ENCODE measurements around the gene CDK17.

The CDK17 gene

GRCh38 chr12:96234591-96235483 is 165.4 kb downstream of the CDK17 start:
- no peak for DNase-seq

- DNase-seq: no peak
These were observed 166.2 kb downstream of the CDK17 start for GRCh38 chr12:96233939-96234461.

GRCh38 chr12:96233168-96233567 is 167.1 kb downstream of the CDK17 start:
- no peak for DNase-seq

- DNase-seq: no peak
These were observed 169.6 kb downstream of the CDK17 start for GRCh38 chr12:96230646-96231045.

GRCh38 chr12:96228566-96229248 is 171.5 kb downstream of the CDK17 start:
- DNase-seq: no peak

Measured in GF-D8 (cell line).